HTERT RPE-1 (cell line): ENCODE results near the gene HCRT.
"Not testable (repeated sequence)": the region's sequence is repeated elsewhere in the genome, so short reads cannot be mapped to it uniquely, and the experiment has no call there.

Experiments
- in situ Hi-C: fragments of 300-500 bp; cut with MboI; formaldehyde crosslinking; loops from 4 replicates; pipeline ENCODE4 v1.14.3; 2020; ENCODE audit warnings: low sequenced_read_pairs

HCRT gene

GRCh38 chr17:42198897-42199296, 13.6 kb upstream of the HCRT start:
- in situ Hi-C loops: no loop called here

DNA sequence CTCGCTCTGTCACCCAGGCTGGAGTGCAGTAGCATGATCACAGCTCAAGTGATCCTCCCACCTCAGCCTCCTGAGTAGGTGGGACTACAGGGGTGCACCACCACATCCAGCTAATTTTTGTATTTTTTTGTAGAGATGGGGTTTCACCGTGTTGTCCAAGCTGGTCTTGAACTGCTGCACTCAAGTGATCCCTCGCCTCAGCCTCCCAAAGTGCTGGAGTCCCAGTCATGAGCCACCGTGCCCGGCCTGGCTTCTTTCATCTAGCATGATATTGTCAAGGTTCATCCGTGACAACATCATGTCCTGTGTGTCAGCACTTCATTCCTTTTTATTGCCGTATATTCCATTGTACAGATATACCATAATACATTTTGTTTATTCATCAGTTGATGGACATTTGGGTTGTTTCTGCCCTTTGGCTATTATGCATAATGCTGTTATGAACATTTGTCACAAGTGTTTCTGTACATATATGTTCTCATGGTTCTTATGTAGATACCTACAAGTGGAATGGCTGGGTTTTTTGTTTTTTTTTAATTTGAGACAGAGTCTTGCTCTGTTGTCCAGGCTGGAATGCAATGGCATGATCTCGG, 12.4 kb upstream of the HCRT start:
- in situ Hi-C loops: no loop called here

- in situ Hi-C loops: no loop called here
Measured at GRCh38 chr17:42193969-42194899, 9.0 kb upstream of the HCRT start, which contains the start of gene GHDC. GHDC (minus strand) TSS chr17:42194494; CDS start chr17:42193581, 913 bp downstream.

- in situ Hi-C loops: no loop called here
Measured at GRCh38 chr17:42193216-42193968, 8.1 kb upstream of the HCRT start.

DNA sequence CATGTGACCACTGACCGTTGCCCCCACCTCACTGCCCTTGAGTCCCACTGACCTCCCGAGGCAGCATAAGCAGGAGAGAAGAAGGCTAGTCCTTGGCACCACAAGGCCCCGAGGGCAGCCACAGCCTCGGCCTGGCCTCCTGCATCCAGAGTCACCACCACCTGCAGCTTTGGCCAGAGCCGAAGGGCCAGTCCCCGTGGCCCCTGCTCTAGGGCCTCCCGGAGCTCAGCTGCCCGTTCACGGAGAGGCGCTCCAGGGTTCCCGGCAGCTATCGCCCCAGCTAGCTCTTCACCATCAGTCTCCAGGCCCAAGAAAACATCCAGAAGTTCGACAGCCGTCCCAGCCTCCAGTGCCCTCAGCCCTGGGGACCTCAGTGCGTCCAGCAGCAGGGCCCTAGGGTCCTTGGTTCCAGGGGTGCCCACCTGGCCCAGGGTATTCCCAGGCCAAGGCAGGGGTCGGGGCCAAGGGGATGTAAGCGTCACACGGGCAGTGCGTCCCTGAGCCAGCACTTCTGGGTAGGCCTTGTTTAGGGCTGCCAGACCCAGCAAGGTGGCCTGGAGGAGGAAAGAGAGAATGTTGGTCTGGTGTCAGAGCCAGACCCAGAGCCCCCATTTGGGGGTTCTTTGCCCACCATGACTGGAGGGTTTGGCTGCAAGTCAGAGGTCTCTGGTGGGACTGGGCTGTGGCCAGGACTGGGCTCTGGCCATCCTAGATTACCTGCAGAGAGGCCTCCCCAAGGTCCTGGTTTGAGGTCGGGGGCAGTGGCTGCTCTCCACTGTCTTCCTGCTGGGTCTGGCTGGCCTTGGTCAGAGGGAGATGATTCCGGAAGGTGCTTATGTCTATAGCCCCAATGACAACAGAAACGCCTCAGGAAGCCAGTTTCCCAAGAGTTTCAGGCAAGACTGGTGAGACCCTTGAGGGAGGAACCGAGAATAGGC, 7.2 kb upstream of the HCRT start:
- in situ Hi-C loops: no loop called here

- in situ Hi-C loops: no loop called here
Measured at GRCh38 chr17:42191275-42191608, 6.0 kb upstream of the HCRT start.

- in situ Hi-C loops: no loop called here
Measured at GRCh38 chr17:42190491-42191274, 5.4 kb upstream of the HCRT start.

DNA sequence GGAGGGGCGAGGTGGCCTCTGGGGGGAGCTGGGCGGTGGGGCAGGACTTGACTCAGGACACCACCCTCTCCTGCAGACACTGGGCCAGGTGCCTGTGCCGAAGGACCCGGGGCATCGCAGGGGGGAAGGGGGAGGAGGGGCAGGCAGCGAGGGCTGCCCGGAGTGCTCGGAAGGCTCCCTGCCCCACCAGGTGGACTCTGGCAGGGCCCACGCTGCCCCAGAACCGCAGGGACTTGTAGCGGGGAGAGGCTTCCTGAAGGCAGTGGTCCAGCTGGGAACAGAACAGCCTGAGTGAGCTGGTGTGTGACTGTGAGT, 4.4 kb upstream of the HCRT start:
- in situ Hi-C loops: no loop called here

- in situ Hi-C loops: no loop called here
Measured at GRCh38 chr17:42188749-42189650, 3.7 kb upstream of the HCRT start.

- in situ Hi-C loops: no loop called here
Measured at GRCh38 chr17:42187833-42188232, 2.6 kb upstream of the HCRT start.

GRCh38 chr17:42186191-42186590, 939 bp upstream of the HCRT start:
- in situ Hi-C loops: not testable (repeated sequence)

GRCh38 chr17:42185621-42185930, 324 bp upstream of the HCRT start:
- in situ Hi-C loops: no loop called here

DNA sequence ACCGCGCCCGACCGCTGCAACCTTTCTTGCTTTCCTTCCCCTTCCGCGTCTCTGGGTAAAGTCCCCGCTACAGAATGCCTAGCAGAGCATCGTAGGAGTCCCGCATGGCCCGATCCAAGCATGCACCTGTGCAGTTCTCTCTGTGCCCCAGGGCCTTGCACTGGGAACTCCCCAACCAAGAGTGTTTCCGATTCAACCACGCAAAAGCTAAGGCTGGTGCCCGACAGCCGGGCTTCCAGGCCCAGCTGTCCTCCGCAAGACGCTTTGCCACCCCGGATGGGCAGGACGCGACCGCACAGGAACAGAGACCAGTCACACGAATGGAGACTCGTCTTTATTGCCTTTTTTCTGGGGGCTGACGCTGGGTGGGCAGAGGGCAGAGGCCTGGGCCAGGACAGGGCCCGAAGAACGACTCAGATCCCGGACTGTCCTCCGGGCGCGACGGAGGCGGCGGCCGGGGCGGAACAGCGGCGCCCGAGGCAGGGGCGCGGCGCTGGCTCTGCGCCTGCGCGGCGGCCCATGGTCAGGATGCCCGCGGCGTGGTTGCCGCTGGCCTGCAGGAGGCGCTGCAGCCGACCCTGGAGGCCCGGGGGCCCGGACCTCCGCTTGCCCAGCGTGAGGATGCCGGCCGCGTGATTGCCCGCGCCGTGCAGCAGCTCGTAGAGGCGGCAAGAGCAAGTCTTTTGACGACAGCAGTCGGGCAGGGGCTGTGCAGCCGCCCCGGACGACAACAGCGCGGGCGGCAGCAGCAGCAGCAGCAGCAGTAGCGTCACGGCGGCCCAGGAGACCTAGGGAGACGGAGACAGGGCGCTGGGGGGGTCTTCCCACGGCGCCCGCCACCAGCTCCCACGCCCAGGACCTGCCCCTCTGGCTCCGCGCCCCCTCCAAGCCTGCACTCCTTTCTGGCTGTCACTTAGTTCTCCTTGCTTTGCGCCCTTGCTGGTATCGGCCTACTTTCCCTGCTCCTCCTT, 1.2 kb downstream of the HCRT start:
- in situ Hi-C loops: no loop called here

DNA sequence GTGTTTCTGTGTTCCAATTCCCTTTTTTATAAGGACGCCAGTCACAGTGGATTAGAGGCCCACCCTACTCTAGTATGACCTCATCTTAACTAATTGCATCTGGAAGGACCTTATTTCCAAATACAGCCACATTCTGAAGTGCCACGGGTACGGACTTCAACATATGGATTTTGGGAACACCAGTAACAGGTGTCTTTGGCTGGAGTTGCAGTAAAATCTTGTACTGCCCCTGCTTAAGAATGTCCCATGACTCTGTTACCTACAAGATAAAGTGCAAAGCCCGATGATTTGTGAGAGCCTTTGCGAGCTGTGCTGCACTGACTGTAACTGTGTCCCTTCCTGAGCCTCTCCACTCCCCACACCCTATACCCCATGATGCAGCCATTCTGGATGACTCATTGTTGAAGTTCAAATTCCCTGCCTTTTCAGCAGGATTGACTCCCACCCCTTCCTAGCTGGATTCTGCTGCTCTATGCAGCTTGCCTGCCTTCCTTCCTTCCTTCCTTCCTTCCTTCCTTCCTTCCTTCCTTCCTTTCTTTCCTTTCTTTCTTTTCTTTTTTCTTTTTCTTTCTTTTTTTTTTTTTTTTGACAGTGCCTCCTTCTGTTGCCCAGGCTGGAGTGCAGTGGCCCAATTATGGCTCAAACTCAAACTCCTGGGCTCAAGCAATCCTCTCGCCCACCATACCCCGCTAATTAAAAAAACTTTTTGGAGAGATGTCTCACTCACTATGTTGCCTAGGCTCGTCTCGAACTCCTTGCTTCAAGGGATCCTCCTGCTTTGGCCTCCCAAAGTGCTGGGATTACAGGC, 2.1 kb downstream of the HCRT start:
- in situ Hi-C loops: no loop called here

- in situ Hi-C loops: no loop called here
Measured at GRCh38 chr17:42181851-42182207, 3.4 kb downstream of the HCRT start.

DNA sequence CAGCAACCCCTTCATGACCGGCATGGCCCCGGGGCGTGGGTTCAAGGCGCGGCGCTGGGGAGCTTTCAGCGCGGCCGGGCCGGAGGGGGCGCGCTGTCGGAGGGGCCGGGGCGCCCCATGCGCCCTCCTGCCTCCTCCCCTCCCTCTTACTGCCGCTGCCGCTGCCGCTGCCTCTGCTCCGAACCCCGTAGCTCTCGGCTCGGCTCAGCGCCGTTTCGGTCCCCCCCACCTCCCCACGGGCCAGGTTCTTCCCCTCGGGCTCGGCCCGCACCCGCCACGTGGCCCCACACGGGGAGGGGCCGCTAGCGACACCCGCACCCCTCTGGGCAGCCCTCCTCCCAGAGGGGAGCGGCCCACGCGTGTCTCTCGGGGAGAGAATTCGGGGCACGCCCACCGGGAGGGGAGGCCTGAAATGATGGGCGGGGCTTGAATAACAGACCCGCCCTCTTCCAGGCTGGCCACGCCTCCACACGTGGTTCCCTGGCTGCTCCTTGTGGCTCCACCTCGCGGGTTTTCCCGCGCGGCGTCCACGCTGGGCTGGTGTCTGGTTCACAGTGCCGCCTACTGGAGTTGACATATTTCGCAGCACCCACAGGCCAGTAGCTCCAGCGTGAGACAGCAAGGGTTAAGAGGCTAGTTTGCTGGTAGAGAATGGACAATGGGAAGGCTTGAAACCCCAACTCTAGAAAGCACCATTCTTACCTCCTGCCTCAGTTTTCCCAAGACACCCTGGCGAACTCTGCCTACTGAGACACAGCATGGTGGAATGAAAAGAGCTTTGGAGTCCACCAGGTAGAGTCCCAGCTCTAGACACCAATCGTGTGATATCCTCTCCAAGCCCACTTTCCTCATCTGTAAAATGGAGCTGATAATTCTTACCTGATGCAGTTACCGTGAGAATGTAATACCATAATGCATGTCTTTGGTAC, 4.1 kb downstream of the HCRT start, which contains the start of gene KCNH4:
KCNH4 (minus strand) TSS at position 221 of the 929 bp plus-strand sequence; CDS start at position 24, 197 bp downstream.
- in situ Hi-C loops: no loop called here
